ENCODE results near the gene PARP1. TPM values are rescaled to one million over a fixed set of nuclear protein-coding genes. Genes with fewer than 3 reads are reported as not detected.

Gene PARP1
- total RNA-seq, 6 experiments from 2014 or later: 62.5 to 95.6 (median 91.9) TPM

DNA sequence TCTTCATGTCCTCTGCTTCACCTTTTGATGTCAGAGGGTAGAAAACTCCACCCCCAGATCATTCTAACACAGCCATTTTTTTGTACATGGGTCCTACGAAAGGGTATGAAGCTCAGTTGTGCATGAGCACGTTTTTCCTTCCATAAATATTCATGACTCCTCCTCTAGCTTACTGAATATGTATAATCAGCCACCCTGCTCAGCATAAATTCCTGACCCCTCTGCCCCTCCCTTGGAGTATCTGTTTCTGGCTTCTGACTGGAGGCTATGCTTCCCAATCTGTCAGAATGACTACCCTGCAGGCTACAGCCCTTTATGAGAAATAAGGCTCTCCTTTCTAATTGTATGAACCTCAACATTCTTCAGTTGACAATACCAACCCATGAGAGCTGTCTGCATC, 42.8 kb upstream of the PARP1 start:
- Mint-ChIP-seq H3K4me3 (no peak overlapping the region), H3K27me3 (ENCODE audit: insufficient read depth) (peaks cover 26% of the 10 kb centered on the region), H3K27ac (no peak overlapping the region), H3K4me1 (ENCODE audit: low read depth) (no peaks in the 10 kb centered on the region), H3K9me3 (no peaks in the 10 kb centered on the region), H3K36me3 (ENCODE audit: low read depth) (no peaks in the 10 kb centered on the region)
- TF ChIP-seq, protein P1, sequence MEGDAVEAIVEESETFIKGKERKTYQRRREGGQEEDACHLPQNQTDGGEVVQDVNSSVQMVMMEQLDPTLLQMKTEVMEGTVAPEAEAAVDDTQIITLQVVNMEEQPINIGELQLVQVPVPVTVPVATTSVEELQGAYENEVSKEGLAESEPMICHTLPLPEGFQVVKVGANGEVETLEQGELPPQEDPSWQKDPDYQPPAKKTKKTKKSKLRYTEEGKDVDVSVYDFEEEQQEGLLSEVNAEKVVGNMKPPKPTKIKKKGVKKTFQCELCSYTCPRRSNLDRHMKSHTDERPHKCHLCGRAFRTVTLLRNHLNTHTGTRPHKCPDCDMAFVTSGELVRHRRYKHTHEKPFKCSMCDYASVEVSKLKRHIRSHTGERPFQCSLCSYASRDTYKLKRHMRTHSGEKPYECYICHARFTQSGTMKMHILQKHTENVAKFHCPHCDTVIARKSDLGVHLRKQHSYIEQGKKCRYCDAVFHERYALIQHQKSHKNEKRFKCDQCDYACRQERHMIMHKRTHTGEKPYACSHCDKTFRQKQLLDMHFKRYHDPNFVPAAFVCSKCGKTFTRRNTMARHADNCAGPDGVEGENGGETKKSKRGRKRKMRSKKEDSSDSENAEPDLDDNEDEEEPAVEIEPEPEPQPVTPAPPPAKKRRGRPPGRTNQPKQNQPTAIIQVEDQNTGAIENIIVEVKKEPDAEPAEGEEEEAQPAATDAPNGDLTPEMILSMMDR (IDR thresholded peaks at IDR 0.05): no peak
- no peak for DNase-seq

DNA sequence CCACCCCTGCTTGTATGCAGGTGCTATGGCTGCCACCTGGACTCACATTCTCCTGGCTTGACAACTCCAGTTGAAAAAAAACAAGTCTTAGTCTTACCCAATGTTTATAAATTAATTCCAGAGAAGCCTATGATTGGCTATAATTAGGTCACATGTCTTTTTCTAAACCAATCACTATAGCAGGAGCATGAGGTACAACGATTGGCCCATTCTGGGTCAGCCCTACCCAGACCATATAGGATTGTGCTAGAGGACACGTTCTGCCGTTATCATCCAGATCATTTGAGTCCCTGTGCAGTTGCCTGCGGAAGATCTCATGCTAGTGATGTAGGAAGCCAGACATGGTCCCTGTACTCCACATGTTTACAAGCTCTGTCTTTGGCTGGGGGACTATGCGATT, 41.9 kb upstream of the PARP1 start:
- no peak overlapping the region for H3K27ac Mint-ChIP-seq
- no peaks in the 10 kb centered on the region for H3K36me3 Mint-ChIP-seq (ENCODE audit: low read depth)
- H3K4me1 Mint-ChIP-seq (ENCODE audit: low read depth): no peaks in the 10 kb centered on the region
- H3K9me3 Mint-ChIP-seq: no peaks in the 10 kb centered on the region
- peaks cover 22% of the 10 kb centered on the region for H3K27me3 Mint-ChIP-seq (ENCODE audit: insufficient read depth)
- H3K4me3 Mint-ChIP-seq: no peak overlapping the region
- no peak for DNase-seq
- TF ChIP-seq, protein P1 (IDR thresholded peaks at IDR 0.05): no peak

DNA sequence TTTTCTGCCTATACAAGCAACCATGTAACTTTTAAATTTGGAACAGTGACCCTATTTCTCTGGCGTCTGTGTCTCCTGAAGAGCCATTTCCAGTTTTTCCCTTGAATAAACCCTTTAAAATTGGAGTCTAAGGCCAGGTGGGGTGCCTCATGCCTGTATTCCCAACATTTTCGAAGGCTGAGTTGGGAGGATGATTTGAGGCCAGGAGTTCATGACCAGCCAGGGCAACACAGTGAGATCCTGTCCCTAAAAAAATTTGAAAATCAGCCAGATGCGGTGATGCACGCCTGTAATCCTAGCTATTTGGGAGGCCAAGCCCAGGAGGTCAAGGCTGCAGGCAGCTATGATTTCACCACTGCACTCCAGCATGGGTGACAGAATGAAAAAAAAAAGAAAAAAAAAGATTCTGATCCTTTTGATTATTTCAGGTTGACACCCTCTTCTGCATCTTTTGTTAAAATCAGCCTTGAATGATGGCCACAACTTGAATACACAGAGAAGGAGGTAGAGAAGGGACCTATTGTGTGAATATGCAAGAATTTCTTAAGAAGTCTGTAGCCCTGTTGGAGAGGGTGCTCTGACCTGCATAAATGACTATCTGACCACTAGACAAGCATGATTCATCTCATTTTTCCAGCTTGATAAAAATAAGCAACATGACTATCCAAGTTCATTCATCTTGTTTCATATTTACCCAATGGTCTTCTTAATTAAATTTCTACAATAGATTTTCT, 40.2 kb upstream of the PARP1 start:
- Mint-ChIP-seq H3K27ac (no peak overlapping the region), H3K9me3 (no peaks in the 10 kb centered on the region), H3K4me3 (no peak overlapping the region), H3K36me3 (ENCODE audit: low read depth) (no peaks in the 10 kb centered on the region), H3K4me1 (ENCODE audit: low read depth) (peaks cover 11% of the 10 kb centered on the region), H3K27me3 (ENCODE audit: insufficient read depth) (peaks cover 20% of the 10 kb centered on the region)
- TF ChIP-seq, protein P1 (IDR thresholded peaks at IDR 0.05): no peak
- DNase-seq: no peak

DNA sequence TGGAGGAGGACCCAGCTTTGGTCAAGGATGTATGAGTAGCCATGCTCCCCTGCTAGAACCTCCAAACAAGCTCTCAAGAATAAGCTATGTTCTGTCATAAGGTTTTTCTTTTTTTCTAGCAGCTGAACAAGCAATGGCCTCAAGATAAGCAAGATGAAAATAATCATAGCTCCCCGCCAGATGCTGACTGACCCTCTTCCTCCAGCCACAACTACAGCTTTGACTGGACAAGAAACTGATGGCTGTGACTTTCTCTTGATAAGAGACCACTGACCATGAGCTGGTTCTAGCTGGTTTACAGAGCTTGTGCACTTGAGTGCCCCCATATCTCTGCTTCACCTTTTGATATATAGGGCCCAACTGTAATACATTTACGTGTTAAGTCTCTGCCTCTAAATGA, 38.2 kb upstream of the PARP1 start:
- Mint-ChIP-seq H3K9me3 (no peaks in the 10 kb centered on the region), H3K4me3 (no peak overlapping the region), H3K4me1 (ENCODE audit: low read depth) (peaks cover 12% of the 10 kb centered on the region), H3K27me3 (ENCODE audit: insufficient read depth) (peaks cover 16% of the 10 kb centered on the region), H3K36me3 (ENCODE audit: low read depth) (no peaks in the 10 kb centered on the region), H3K27ac (no peak overlapping the region)
- no peak for DNase-seq
- TF ChIP-seq, protein P1 (IDR thresholded peaks at IDR 0.05): no peak

DNA sequence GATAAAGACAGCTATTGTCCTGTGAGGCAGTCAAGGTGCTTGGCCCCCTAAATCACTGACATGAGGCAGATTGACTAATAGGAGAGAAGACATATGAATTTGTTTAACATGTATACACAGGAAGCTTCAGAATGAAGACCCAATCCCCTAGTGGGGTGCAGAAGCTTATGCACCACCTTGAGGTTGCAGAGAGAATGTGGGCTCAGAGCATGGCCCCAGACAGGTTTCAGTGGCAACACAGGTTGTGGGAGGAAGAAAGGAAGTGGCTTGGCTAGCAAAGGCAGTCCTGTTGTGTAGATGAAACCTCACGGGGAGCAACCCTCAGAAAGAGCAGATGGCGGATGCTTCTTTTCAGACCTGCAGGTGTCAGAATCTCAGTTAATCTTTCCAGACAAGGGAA, 37.0 kb upstream of the PARP1 start:
- no peak overlapping the region for H3K27ac Mint-ChIP-seq
- no peaks in the 10 kb centered on the region for H3K36me3 Mint-ChIP-seq (ENCODE audit: low read depth)
- H3K27me3 Mint-ChIP-seq (ENCODE audit: insufficient read depth): peaks cover 14% of the 10 kb centered on the region
- TF ChIP-seq, protein P1 (IDR thresholded peaks at IDR 0.05): no peak
- no peak overlapping the region for H3K4me3 Mint-ChIP-seq
- no peak for DNase-seq
- H3K4me1 Mint-ChIP-seq (ENCODE audit: low read depth): peaks cover 12% of the 10 kb centered on the region
- H3K9me3 Mint-ChIP-seq: no peaks in the 10 kb centered on the region
